PC-3 (cell line): Measurements from ENCODE around the gene CCIN. TPM values are rescaled to one million over a fixed set of nuclear protein-coding genes. Genes with fewer than 3 reads are reported as not detected.

Experiments
- ATAC-seq: fragments of 200-7000 bp; cut with Tn5 transposase; 2 replicates; pipeline ENCODE4 v1.9.1; 2020; ENCODE audit warnings: mild to moderate bottlenecking, moderate library complexity
- BruUV-seq: library from RNA; stranded (reverse); fragments of 400-500 nt; replicated peaks from 2 replicates; lab custom pipeline; 2021; lab: Mats Ljungman, UMichigan
- CTCF ChIA-PET: fragments of 300-600 bp; sonication (Branson Sonifier 250); formaldehyde crosslinking; loops from one replicate; lab custom pipeline; 2022; ENCODE audit warnings: antibody characterized with exemption; lab: Charles Lee
- POLR2A ChIA-PET: fragments of 300-600 bp; sonication (Branson Sonifier 250); formaldehyde crosslinking; loops from one replicate; lab custom pipeline; 2022; ENCODE audit warnings: antibody characterized with exemption; ENCODE audit not compliant: unreplicated experiment; lab: Charles Lee
- DNase-seq: peaks from one replicate; pipeline ENCODE4 v3.0.0-alpha.2; 2015
- H2AFZ ChIP-seq: fragments of 300-600 bp; sonication (generic); 2 replicates; pipeline ENCODE4 v1.6.0; 2016; ENCODE audit warnings: antibody characterized with exemption, low read length
- H3F3A ChIP-seq: fragments of 300-600 bp; sonication (generic); one replicate; pipeline ENCODE4 v1.6.0; 2017; ENCODE audit warnings: antibody characterized with exemption, low read length, control low read depth, mild to moderate bottlenecking; ENCODE audit not compliant: unreplicated experiment
- H3K27ac ChIP-seq: fragments of 300-600 bp; sonication (generic); 2 replicates; pipeline ENCODE4 v1.5.1; 2016; ENCODE audit warnings: mild to moderate bottlenecking, low read length
- H3K27me3 ChIP-seq: fragments of 300-600 bp; sonication (generic); 2 replicates; pipeline ENCODE4 v1.6.1; 2016; ENCODE audit warnings: low read length, mixed read lengths
- H3K36me3 ChIP-seq: fragments of 300-600 bp; sonication (generic); 2 replicates; pipeline ENCODE4 v1.6.1; 2016; ENCODE audit warnings: low read depth, mixed run types, low read length, mixed read lengths
- H3K4me1 ChIP-seq: fragments of 300-600 bp; sonication (generic); 2 replicates; pipeline ENCODE4 v1.5.1; 2016; ENCODE audit warnings: low read length; ENCODE audit not compliant: insufficient read depth
- H3K4me2 ChIP-seq: fragments of 300-600 bp; sonication (generic); 2 replicates; pipeline ENCODE4 v1.6.0; 2016; ENCODE audit warnings: low read length
- H3K4me3 ChIP-seq: fragments of 300-600 bp; sonication (generic); 2 replicates; pipeline ENCODE4 v1.5.1; 2016; ENCODE audit warnings: mild to moderate bottlenecking, low read length, mixed read lengths
- H3K79me2 ChIP-seq: fragments of 300-600 bp; sonication (generic); 2 replicates; pipeline ENCODE4 v1.6.1; 2017; ENCODE audit warnings: low read length, mixed read lengths
- H3K9ac ChIP-seq: fragments of 300-600 bp; sonication (generic); 2 replicates; pipeline ENCODE4 v1.6.0; 2016; ENCODE audit warnings: mild to moderate bottlenecking, low read length
- H3K9me2 ChIP-seq: fragments of 300-600 bp; sonication (generic); replicated peaks from 2 replicates; pipeline ENCODE4 v1.6.1; 2016; ENCODE audit warnings: mixed run types, low read length, mixed read lengths
- H3K9me3 ChIP-seq: fragments of 300-600 bp; sonication (generic); 2 replicates; pipeline ENCODE4 v1.6.1; 2016; ENCODE audit warnings: low read length, mixed read lengths
- H4K20me1 ChIP-seq: fragments of 300-600 bp; sonication (generic); 2 replicates; pipeline ENCODE4 v1.6.1; 2016; ENCODE audit warnings: low read length, mixed read lengths
- CTCF ChIP-seq: fragments of 300-600 bp; sonication (generic); conservative IDR thresholded peaks from 2 replicates; pipeline ENCODE4 v1.5.1; 2017; ENCODE audit warnings: antibody characterized with exemption, low read depth, mild to moderate bottlenecking, low read length
- EZH2 ChIP-seq: fragments of 300-600 bp; sonication (generic); IDR thresholded peaks from one replicate; pipeline ENCODE4 v1.6.1; 2017; ENCODE audit warnings: antibody characterized with exemption, mild to moderate bottlenecking, low read length; ENCODE audit not compliant: unreplicated experiment
- EZH2phosphoT487 ChIP-seq: fragments of 300-600 bp; sonication (generic); IDR thresholded peaks from 2 replicates; pipeline ENCODE4 v1.6.1; 2018; ENCODE audit warnings: mild to moderate bottlenecking, antibody characterized with exemption, low read length, borderline replicate concordance
- intact Hi-C: fragments of 100-400 bp; cut with micrococcal nuclease; formaldehyde crosslinking; loops from 2 replicates; pipeline ENCODE4 v1.9.0; 2023
- total RNA-seq: library from RNA; depleted of rRNA; stranded (reverse); fragments of >200 nt; gene quantifications from 2 replicates; pipeline ENCODE4 v1.2.3, GENCODE V29; 2014

CCIN gene
- total RNA-seq, 1 experiment from 2014 or later: 0.22 TPM

DNA sequence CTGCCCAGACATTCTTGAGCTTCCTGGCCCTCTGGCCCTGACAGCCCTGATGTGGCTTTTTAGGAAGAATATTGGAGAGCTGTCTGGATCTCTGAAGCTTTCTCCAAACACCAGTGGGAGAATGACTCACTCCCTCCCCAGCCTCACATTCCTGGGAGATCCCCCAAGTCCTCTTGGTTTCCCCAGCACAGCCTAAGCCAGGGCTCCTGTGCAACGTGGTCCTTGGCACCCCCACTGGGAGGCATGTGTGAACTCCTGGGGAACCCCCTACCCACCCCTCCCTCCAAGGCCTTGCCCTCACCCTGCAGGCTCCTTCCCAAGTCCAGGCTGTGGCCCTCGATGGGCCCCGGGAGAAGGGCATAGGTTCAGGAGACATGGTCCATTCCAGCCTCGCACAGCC is 20.0 kb upstream of the CCIN start:
- Histone ChIP-seq H3K4me3 (no peak overlapping the region), H3K36me3 (no peaks in the 10 kb centered on the region), H3K9ac (no peak overlapping the region; the same call in 1 of the 2 replicates), H3K4me1 (peaks cover 20% of the 10 kb centered on the region), H3K79me2 (no peaks in the 10 kb centered on the region), H3K4me2 (peak overlapping the region; percentile 54), H3F3A (no peaks in the 10 kb centered on the region), H3K27ac (peak overlapping the region; percentile 44; the same call in 1 of the 2 replicates), H4K20me1 (no peaks in the 10 kb centered on the region), H3K9me2 (no peaks in the 10 kb centered on the region), H3K27me3 (no peaks in the 10 kb centered on the region), H3K9me3 (no peaks in the 10 kb centered on the region), H2AFZ (no peak overlapping the region)
- ATAC-seq: peak; percentile 29; the same call in 1 of the 2 replicates
- intact Hi-C loops: no loop called here
- BruUV-seq: no TSS peak
- CTCF ChIA-PET: interaction anchor here (0.7 kb wide), 1 partner anchor 18 kb away, joined by 4 read pairs; no protein-coding TSS in a partner anchor
- POLR2A ChIA-PET: interaction anchor here (0.6 kb wide), 1 partner anchor 415 kb away, joined by 8 read pairs; no protein-coding TSS in a partner anchor
- TF ChIP-seq EZH2 (no peak), CTCF (no peak)
- no peak for DNase-seq

DNA sequence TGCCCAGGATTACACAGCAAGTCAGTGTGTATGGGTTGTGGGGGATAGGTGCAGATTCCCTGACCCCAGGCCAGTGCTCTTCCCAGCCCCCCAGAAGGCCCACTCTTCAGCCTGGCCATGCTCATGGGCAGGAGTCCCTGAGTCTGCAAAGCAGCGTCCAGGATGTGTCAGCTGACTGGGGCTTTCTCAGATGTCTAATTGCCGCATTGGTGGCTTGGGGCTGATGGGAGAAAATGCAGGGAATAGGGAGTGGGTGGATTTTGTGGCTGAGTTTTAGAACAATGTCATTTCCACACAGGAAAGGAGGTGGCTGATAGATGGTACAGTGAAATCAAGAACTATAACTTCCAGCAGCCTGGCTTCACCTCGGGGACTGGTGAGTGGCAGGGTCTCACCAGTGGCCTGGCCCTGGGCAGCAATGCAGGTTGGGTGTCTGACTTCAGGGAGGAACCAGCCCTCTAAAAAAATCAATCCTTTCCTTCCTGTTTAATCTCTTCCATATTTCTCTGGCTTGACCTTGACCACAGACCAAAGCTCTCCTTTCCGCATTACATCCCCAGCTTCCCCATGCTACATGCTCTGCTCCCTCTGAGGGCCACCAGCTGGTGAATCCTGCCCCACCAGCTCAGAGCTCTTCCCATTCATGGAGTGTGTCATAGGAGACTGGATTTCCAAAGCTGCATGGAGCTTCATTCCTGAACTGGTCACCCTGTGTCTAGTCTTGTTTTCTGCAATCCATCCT is 18.4 kb upstream of the CCIN start:
- Histone ChIP-seq H4K20me1 (no peaks in the 10 kb centered on the region), H3K36me3 (no peaks in the 10 kb centered on the region), H3K27me3 (no peaks in the 10 kb centered on the region), H3K9me3 (no peaks in the 10 kb centered on the region), H3K4me2 (no peak overlapping the region), H3F3A (no peaks in the 10 kb centered on the region), H2AFZ (no peak overlapping the region), H3K4me1 (peaks cover 28% of the 10 kb centered on the region), H3K9me2 (no peaks in the 10 kb centered on the region), H3K4me3 (no peak overlapping the region), H3K9ac (no peak overlapping the region), H3K79me2 (no peaks in the 10 kb centered on the region), H3K27ac (no peak overlapping the region)
- TF ChIP-seq CTCF (no peak), EZH2 (no peak), EZH2phosphoT487 (no peak)
- DNase-seq (no peak), ATAC-seq (no peak)
- ChIA-PET POLR2A (no interaction called here), CTCF (no interaction called here)
- intact Hi-C loops: no loop called here
- no TSS peak for BruUV-seq
